ENCODE results near the gene NDUFS2. TPM values are rescaled to one million over a fixed set of nuclear protein-coding genes. Genes with fewer than 3 reads are reported as not detected.

NDUFS2 gene
- total RNA-seq, 4 donors from 2014 or later = 206 to 260 (median 226) TPM

DNA sequence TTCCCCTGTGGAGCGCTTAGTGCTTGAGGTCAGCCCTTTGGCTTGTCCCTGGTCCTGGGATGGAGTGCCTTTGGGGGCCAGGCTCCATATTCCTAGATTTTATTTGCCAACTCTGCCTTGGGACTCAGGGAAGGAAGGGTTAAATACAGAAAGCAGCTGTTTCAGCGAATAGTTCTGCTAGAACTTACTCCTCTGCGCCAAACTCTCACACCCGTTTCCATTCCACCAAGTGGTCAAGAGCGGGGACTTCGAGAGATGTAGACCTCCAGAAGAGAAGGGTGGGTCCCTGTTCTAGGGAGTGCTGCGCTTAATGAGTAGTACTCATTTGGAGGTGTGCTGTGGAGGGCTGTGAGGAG lies 23.0 kb downstream of the NDUFS2 start:
- TF ChIP-seq, protein P1, sequence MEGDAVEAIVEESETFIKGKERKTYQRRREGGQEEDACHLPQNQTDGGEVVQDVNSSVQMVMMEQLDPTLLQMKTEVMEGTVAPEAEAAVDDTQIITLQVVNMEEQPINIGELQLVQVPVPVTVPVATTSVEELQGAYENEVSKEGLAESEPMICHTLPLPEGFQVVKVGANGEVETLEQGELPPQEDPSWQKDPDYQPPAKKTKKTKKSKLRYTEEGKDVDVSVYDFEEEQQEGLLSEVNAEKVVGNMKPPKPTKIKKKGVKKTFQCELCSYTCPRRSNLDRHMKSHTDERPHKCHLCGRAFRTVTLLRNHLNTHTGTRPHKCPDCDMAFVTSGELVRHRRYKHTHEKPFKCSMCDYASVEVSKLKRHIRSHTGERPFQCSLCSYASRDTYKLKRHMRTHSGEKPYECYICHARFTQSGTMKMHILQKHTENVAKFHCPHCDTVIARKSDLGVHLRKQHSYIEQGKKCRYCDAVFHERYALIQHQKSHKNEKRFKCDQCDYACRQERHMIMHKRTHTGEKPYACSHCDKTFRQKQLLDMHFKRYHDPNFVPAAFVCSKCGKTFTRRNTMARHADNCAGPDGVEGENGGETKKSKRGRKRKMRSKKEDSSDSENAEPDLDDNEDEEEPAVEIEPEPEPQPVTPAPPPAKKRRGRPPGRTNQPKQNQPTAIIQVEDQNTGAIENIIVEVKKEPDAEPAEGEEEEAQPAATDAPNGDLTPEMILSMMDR (IDR thresholded peaks at IDR 0.05 in 4 of 5, conservative IDR thresholded peaks at IDR 0.05 in 1 of 5) = no peak
- no peak for TF ChIP-seq POLR2A (IDR thresholded peaks at IDR 0.05)
- H3K36me3 ChIP-seq = peaks cover 0 to 22% of the 10 kb centered on the region in 2 donors
- intact Hi-C loops (cut with DNase I; ENCODE audit: low total_unique reads) (loop anchor here (1.0 to 5.0 kb wide), 3 partner anchors 16 to 108 kb away; partner anchors contain the start of genes NIT1 and PFDN2), in situ Hi-C loops (cut with MboI; ENCODE audit: low sequenced_read_pairs in 4 of 4) (loop anchor here (5.0 to 10.0 kb wide), 5 partner anchors 50 to 162 kb away; partner anchors contain the start of genes B4GALT3 (in 1 of the 4) and SDHC (in 1 of the 4))
- no peak for DNase-seq
- peaks cover 14 to 21% of the 10 kb centered on the region in 2 donors for H3K4me1 ChIP-seq
- no peaks in the 10 kb centered on the region for H3K9me3 ChIP-seq
- ATAC-seq = peak in 1 of 2 donors; percentile 0
- H3K27ac ChIP-seq = peak overlapping the region; percentile 68 to 92 (median 80)
- H3K27me3 ChIP-seq = no peaks in the 10 kb centered on the region
- H3K4me3 ChIP-seq = peak overlapping the region in 3 of 4 donors; percentile 15 to 93 (median 24)

DNA sequence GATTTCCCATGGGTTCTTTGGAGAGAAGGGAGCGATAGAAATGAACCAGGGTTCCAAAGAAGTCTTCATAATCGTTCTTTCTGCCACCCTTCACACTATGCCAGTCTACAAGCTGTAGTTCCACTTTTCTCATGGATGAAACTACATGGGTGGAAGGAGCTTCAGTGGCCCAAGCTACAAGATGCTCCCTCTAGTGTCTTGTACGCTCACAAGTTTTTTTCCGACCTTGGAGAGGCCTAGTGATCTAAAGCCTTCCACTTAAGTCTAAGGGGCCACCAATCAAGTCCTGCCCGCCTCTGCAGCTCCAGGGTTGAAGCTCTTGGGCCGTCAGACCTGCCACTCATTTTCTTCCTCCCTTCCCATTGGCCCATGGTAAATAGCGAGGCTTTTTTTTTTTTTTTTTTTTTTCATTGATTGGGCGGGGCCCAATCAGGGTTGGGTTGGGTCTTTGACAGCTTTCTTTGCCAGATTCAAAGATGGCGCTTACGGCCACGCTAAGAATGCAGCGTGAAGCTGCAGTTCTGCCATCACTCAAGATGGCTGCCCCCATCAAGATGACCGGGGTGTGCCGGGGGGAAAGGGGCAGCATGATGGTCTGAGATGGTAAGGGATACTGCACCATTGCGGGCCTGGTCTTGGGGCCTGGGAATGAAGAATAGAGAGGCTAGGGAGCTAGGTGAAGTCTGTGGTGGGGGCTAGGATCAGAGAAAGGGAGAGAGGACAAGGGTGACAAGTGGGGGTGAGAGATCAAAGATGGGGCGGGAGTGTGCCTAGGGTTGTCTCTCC lies 23.6 kb downstream of the NDUFS2 start, which contains the start of gene TOMM40L:
TSS of gene TOMM40L (plus strand) at position 527 of the 786 bp plus-strand sequence. CDS start 430 bp downstream, outside the sequence.
- no peaks in the 10 kb centered on the region for H3K27me3 ChIP-seq
- peaks cover 14 to 21% of the 10 kb centered on the region in 2 donors for H3K4me1 ChIP-seq
- H3K4me3 ChIP-seq = peak within 1 kb of the TSS; percentile 62 to 93 (median 87)
- intact Hi-C loops (cut with DNase I; ENCODE audit: low total_unique reads) = loop anchor here (1.0 to 5.0 kb wide), 7 partner anchors 16 to 108 kb away; partner anchors contain the start of genes DEDD, NDUFS2, NIT1 and PFDN2
- in situ Hi-C loops (cut with MboI; ENCODE audit: low sequenced_read_pairs in 4 of 4) = loop anchor here (5.0 to 10.0 kb wide), 5 partner anchors 51 to 162 kb away; partner anchors contain the start of genes B4GALT3 (in 1 of the 4) and SDHC (in 1 of the 4)
- H3K27ac ChIP-seq = peak within 1 kb of the TSS; percentile 76 to 92 (median 90)
- DNase-seq = peak; percentile 95 to 98
- peaks cover 0 to 28% of the 10 kb centered on the region in 2 donors for H3K36me3 ChIP-seq
- TF ChIP-seq, protein P1 (IDR thresholded peaks at IDR 0.05 in 4 of 5, conservative IDR thresholded peaks at IDR 0.05 in 1 of 5) = peak; percentile 47 to 64 (median 53)
- peak; percentile 21 to 27 for TF ChIP-seq POLR2A (IDR thresholded peaks at IDR 0.05)
- ATAC-seq = peak; percentile 96 to 98
- H3K9me3 ChIP-seq = no peaks in the 10 kb centered on the region

DNA sequence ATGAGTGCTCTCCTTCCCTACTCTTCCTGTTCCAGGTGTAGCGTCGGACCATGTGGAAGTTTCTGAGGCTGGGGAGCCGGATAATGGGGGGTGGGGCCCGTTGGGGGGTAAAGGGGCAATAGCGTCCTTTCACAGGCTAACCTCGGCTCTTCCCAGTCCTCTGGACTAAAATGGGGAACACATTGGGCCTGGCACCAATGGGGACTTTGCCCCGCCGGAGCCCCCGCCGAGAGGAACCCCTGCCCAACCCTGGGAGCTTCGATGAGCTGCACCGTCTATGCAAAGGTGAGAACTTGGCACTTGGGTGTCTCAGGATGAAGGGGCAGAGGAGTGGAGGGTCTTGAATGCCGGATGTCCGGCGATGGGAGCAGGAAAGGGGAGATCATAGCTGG lies 24.1 kb downstream of the NDUFS2 start:
- no peak for DNase-seq
- Histone ChIP-seq H3K9me3 (no peaks in the 10 kb centered on the region), H3K27me3 (no peaks in the 10 kb centered on the region), H3K4me3 (peak overlapping the region; percentile 62 to 93 (median 87)), H3K4me1 (peaks cover 14 to 21% of the 10 kb centered on the region in 2 donors), H3K27ac (peak overlapping the region; percentile 76 to 92 (median 90)), H3K36me3 (peaks cover 0 to 30% of the 10 kb centered on the region in 2 donors)
- intact Hi-C loops (cut with DNase I; ENCODE audit: low total_unique reads) (loop anchor here (2.0 to 5.0 kb wide), 5 partner anchors 24 to 109 kb away; partner anchors contain the start of genes DEDD, NDUFS2, NIT1 and PFDN2), in situ Hi-C loops (cut with MboI; ENCODE audit: low sequenced_read_pairs in 4 of 4) (loop anchor here (5.0 to 10.0 kb wide), 5 partner anchors 52 to 161 kb away; partner anchors contain the start of genes B4GALT3 (in 1 of the 4) and SDHC (in 1 of the 4))
- ATAC-seq = no peak
- TF ChIP-seq, protein P1 (IDR thresholded peaks at IDR 0.05 in 4 of 5, conservative IDR thresholded peaks at IDR 0.05 in 1 of 5) = no peak
- TF ChIP-seq POLR2A (IDR thresholded peaks at IDR 0.05) = no peak

DNA sequence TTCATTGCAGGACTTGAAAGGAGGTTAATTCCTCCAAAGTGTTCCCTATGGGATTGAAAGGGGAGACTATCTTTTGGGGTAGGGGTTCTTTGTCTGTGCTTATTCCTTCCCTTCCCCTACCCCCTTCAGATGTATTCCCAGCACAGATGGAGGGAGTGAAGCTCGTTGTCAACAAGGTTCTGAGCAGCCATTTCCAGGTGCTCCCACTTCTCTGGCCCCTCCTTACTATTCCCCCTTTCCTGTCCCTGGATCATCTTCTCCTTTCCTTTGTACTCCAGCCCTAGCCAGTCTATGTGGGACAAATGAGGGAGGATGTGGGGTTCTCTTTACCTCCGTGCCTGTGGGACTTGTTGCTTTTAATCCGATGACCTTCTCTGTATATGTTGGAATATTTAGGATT lies 24.6 kb downstream of the NDUFS2 start:
- ATAC-seq (no peak), DNase-seq (no peak)
- Histone ChIP-seq H3K36me3 (peaks cover 0 to 30% of the 10 kb centered on the region in 2 donors), H3K4me1 (peaks cover 14 to 21% of the 10 kb centered on the region in 2 donors), H3K9me3 (no peaks in the 10 kb centered on the region), H3K27me3 (no peaks in the 10 kb centered on the region), H3K4me3 (peak overlapping the region; percentile 62 to 93 (median 87)), H3K27ac (peak overlapping the region; percentile 76 to 92 (median 90))
- in situ Hi-C loops (cut with MboI; ENCODE audit: low sequenced_read_pairs in 4 of 4) = loop anchor here (5.0 to 10.0 kb wide), 5 partner anchors 52 to 161 kb away; partner anchors contain the start of genes B4GALT3 (in 1 of the 4) and SDHC (in 1 of the 4)
- intact Hi-C loops (cut with DNase I; ENCODE audit: low total_unique reads) = loop anchor here (1.0 to 5.0 kb wide), 6 partner anchors 24 to 156 kb away; partner anchors contain the start of genes DEDD, NDUFS2, NIT1 and PFDN2
- TF ChIP-seq, protein P1 (IDR thresholded peaks at IDR 0.05 in 4 of 5, conservative IDR thresholded peaks at IDR 0.05 in 1 of 5) = no peak
- no peak for TF ChIP-seq POLR2A (IDR thresholded peaks at IDR 0.05)

Data from gastrocnemius medialis (tissue), 4 donors.